ENCODE measurements around the gene CDX2. TPM values are rescaled to one million over a fixed set of nuclear protein-coding genes. Genes with fewer than 3 reads are reported as not detected.
"Not testable (repeated sequence)": the region's sequence is repeated elsewhere in the genome, so short reads cannot be mapped to it uniquely, and the experiment has no call there.

CDX2 gene, protein sequence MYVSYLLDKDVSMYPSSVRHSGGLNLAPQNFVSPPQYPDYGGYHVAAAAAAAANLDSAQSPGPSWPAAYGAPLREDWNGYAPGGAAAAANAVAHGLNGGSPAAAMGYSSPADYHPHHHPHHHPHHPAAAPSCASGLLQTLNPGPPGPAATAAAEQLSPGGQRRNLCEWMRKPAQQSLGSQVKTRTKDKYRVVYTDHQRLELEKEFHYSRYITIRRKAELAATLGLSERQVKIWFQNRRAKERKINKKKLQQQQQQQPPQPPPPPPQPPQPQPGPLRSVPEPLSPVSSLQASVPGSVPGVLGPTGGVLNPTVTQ
- total RNA-seq: not detected
- total RNA-seq: 0 reads per million in 2 donors

DNA sequence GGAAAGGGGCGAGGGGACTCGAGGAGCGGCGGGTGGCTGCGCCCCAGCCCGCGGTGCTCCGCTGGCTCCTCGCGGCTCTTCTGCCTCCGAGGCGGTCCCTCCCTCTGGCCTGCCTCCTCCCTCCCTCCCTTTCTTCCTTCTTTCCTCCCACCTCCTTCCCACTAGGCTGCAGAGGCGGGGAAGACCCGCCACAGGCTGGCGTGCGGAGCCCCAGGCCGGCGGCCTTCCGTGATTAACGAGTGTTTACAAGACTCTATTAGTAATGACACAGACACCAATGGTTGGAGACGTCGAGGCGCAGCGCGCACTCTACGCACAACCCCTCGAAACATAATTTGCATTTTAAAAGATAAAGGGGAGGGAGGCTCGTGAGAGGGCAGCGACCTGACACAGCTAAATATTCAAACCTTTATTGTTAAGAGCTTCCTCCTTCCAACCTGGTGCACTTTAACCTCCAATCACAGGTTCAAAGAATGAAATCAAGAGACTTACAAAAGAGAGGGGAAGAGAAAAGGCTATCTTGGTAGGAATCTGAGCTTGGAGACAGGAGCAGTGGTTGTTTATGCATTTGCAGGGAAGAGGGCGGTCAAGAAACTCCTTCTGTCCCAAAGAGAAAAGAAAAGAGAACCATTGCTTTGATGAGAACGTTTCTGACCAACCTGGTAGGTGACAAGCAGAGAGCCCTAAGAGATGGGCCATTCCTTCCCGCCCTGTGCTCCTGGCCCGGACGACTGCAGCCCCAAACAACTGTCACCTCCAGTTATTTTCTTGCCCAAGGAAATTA is at the start of gene CDX2:
TSS of gene CDX2 (minus strand) at position 234 of the 784 bp plus-strand sequence. CDS start 309 bp downstream, outside the sequence.
- H3K4me1 Mint-ChIP-seq: peaks cover 19% of the 10 kb centered on the region
- H3K27me3 Mint-ChIP-seq: peaks cover 77% of the 10 kb centered on the region
- peaks cover 2% of the 10 kb centered on the region for H3K36me3 Mint-ChIP-seq (ENCODE audit: low read depth)
- no peak within 1 kb of the TSS for H3K27ac Mint-ChIP-seq
- H3K4me3 Mint-ChIP-seq: peak within 1 kb of the TSS; percentile 80
- no peaks in the 10 kb centered on the region for H3K9me3 ChIP-seq (ENCODE audit: control insufficient read depth, low read length, poor library complexity, severe bottlenecking)
- ATAC-seq (no peak), DNase-seq (no peak)

DNA sequence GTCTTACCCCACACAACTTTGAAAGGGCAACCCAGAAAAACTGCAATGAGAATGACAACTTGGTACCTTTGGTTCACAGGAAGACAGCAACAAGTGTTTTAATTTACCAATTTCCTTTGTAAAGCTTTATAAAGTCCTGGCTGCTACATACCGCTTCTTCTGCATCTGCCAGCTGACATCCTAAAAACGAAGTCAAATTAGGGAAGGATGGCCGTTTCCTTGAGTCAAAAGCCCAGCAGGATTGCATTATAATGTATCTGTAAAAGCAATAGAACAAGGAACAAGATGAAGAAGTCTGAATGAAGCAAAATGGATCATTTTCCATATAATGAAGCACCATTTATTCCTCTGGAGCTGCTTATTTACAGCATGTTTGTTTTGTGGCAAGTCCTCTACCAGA is 45.2 kb upstream of the CDX2 start:
- DNase-seq (no peak), ATAC-seq (no peak)
- Mint-ChIP-seq H3K27me3 (peaks cover 42% of the 10 kb centered on the region), H3K4me1 (peaks cover 5% of the 10 kb centered on the region), H3K4me3 (no peak overlapping the region), H3K36me3 (ENCODE audit: low read depth) (peaks cover 6% of the 10 kb centered on the region), H3K27ac (no peak overlapping the region)
- H3K9me3 ChIP-seq (ENCODE audit: control insufficient read depth, low read length, poor library complexity, severe bottlenecking): no peaks in the 10 kb centered on the region

DNA sequence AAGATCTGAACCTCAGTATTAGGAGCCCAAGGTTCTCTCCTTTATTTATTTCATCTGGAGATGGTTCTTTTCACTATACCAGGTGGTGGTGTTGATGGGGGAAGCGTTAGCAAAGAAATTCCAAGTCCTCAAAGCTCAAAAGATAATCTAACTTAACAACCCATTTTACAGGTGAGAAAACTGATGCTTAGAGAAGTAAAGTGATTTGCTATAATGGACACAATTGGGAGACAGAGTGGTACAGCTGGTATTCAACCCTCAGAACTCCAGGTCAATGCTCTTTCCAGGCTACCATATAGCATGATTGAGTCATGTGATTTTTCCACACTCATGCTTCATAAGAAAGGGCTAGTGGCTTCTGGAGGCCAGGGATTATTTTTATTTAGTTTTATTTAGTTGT is 44.4 kb upstream of the CDX2 start:
- Mint-ChIP-seq H3K36me3 (ENCODE audit: low read depth) (peaks cover 3% of the 10 kb centered on the region), H3K4me1 (peaks cover 8% of the 10 kb centered on the region), H3K4me3 (no peak overlapping the region), H3K27ac (no peak overlapping the region), H3K27me3 (peaks cover 42% of the 10 kb centered on the region)
- no peak for DNase-seq
- no peaks in the 10 kb centered on the region for H3K9me3 ChIP-seq (ENCODE audit: control insufficient read depth, low read length, poor library complexity, severe bottlenecking)
- ATAC-seq: no peak

DNA sequence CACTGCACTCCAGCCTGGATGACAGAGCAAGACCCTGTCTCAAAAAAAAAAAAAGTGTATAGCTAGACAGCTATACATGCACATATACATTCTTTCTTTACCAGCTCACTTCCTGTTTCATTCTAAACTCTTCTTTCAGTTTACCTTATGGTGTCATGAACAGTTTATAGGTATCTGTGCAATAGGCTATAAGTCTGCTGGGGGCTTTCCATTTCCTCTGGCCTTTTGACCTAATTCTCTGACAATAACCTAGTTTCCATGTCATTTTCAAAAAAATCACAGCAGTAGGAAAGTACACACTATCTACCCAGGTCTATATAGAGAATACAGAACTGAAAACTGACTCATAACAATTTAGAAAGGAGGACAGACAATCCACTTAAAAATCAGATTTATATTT is 43.8 kb upstream of the CDX2 start:
- peaks cover 8% of the 10 kb centered on the region for H3K4me1 Mint-ChIP-seq
- no peaks in the 10 kb centered on the region for H3K9me3 ChIP-seq (ENCODE audit: control insufficient read depth, low read length, poor library complexity, severe bottlenecking)
- DNase-seq: no peak
- no peak overlapping the region for H3K4me3 Mint-ChIP-seq
- H3K27me3 Mint-ChIP-seq: peaks cover 36% of the 10 kb centered on the region
- peak; percentile 51 for ATAC-seq
- H3K36me3 Mint-ChIP-seq (ENCODE audit: low read depth): peaks cover 3% of the 10 kb centered on the region
- no peak overlapping the region for H3K27ac Mint-ChIP-seq

DNA sequence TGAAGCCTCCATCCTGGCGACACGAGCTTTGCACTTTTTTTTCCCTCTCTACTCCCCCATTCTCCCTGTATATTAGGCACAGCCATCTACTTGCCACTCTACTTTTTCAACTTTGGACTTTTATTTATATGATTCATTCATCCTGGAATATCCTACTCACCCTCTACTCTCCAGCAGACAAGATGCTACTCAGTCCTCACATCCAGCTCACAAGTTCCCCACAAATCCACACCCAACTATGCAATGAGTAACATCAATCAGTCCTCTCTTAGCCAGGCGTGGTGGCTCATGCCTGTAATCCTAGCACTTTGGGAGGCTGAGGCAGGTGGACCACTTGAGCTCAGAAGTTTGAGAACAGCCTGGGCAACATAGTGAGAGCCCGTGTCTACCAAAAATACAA is 43.3 kb upstream of the CDX2 start:
- no peaks in the 10 kb centered on the region for H3K9me3 ChIP-seq (ENCODE audit: control insufficient read depth, low read length, poor library complexity, severe bottlenecking)
- Mint-ChIP-seq H3K27ac (no peak overlapping the region), H3K4me1 (peaks cover 8% of the 10 kb centered on the region), H3K27me3 (peaks cover 31% of the 10 kb centered on the region), H3K4me3 (no peak overlapping the region), H3K36me3 (ENCODE audit: low read depth) (peaks cover 3% of the 10 kb centered on the region)
- ATAC-seq: no peak
- no peak for DNase-seq

DNA sequence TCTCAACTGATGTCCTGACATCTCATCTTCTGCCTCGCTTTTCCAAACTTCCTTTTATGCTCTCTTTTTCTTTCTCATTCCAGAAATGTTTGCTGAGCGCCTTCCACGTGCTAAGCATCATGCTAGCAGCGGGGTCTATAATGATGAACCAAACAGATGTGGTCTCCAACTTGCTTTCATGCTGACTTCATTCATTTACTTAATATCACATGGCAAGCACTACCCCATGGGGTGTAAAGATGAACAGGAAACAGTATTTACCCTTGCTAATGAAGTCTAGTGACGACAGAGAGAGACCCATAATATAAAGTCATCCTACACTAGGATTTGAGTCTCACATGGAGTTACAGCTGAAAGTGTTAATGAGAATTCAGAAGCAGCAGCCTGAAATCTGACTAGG is 40.9 kb upstream of the CDX2 start:
- ATAC-seq (no peak), DNase-seq (no peak)
- Mint-ChIP-seq H3K4me3 (no peak overlapping the region), H3K27me3 (peaks cover 31% of the 10 kb centered on the region), H3K4me1 (peaks cover 8% of the 10 kb centered on the region), H3K27ac (no peak overlapping the region), H3K36me3 (ENCODE audit: low read depth) (peaks cover 3% of the 10 kb centered on the region)
- H3K9me3 ChIP-seq (ENCODE audit: control insufficient read depth, low read length, poor library complexity, severe bottlenecking): no peaks in the 10 kb centered on the region

DNA sequence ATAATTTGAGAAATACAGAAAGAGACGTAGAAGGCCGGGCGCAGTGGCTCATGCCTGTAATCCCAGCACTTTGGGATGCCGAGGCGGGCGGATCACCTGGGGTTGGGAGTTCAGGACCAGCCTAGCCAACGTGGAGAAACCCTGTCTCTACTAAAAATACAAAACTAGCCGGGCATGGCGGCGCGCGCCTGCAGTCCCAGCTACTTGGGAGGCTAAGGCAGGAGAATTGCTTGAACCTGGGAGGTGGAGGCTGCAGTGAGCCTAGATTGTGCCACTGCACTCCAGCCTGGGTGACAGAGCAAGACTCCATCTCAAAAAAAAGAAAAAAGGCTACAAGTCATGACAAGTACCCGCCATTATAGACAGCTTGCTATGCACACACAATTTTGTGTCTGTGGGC is 35.9 kb upstream of the CDX2 start:
- H3K27ac Mint-ChIP-seq; ATAC-seq; H3K4me1 Mint-ChIP-seq; H3K4me3 Mint-ChIP-seq; DNase-seq; H3K9me3 ChIP-seq (ENCODE audit: control insufficient read depth, low read length, poor library complexity, severe bottlenecking); H3K36me3 Mint-ChIP-seq (ENCODE audit: low read depth): not testable (repeated sequence)
- peaks cover 19% of the 10 kb centered on the region for H3K27me3 Mint-ChIP-seq

DNA sequence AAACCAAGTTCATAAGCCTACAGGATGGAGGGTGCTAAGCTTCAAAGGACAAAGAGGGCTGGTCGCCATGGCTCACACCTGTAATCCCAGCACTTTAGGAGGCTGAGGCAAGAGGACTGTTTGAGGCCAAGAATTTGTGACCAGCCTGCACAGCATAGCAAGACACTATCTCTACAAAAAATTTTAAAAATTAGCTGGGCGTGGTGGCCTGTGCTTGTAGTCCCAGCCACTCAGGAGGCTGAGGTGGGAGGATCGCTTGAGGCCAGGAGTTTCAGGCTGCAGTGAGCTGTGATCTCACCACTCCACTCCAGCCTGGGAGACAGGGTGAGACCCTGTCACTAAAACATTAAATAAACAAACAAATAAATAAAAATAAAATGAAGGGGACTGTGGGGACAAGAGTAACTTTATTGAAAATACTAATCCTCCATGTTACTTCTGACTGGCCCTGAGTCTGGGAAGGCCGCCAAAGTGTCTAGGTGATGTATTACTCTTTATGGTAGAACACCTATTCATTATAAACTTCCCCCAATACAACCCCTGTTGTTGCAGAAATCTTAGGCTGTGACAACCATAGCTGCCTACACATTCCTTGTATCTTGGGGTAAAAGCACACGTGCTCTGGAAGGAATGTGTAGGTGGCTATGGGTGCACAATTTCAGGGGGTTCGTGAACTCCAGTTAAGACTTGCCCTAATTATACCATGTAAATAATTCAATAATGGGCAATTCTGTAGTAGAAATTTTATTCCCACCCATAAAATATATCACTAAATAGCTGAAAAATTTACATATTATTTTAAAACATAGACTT is 34.0 kb upstream of the CDX2 start:
- ATAC-seq (no peak), DNase-seq (no peak)
- H3K9me3 ChIP-seq (ENCODE audit: control insufficient read depth, low read length, poor library complexity, severe bottlenecking): no peaks in the 10 kb centered on the region
- Mint-ChIP-seq H3K4me1 (no peaks in the 10 kb centered on the region), H3K4me3 (no peak overlapping the region), H3K27me3 (peaks cover 7% of the 10 kb centered on the region), H3K36me3 (ENCODE audit: low read depth) (peaks cover 2% of the 10 kb centered on the region), H3K27ac (no peak overlapping the region)

DNA sequence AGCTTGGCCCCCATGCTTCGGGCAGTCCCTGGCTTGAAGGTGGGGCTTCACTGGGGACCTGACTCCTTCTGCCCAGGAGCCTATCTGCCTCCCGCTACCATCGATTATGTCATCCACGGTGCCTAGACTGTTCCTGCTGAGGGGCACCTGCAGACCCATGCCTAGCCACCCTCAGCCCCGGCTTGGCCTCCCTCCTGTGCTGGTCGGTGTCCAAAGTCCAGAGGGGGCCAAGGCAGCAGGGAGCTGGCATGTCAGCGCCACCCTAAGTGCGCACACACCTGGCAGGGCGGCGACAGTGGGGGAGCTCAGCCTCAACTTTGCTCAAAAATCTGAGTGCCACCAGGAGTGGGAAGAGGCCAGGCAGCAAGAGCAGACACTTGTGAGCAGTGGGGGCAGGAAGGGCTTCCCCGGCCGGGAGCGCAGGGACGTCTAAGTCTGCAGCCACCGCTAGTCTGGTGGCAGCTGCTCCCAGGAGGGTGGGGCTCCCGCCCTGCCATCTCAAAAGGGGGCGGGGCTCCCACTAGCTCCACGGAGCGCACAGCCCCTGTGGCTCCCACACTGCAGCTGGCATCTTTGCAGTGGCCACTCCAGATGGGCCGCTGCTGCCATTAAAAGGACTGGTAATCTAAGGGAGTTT is 32.8 kb upstream of the CDX2 start:
- H3K4me1 Mint-ChIP-seq: no peaks in the 10 kb centered on the region

DNA sequence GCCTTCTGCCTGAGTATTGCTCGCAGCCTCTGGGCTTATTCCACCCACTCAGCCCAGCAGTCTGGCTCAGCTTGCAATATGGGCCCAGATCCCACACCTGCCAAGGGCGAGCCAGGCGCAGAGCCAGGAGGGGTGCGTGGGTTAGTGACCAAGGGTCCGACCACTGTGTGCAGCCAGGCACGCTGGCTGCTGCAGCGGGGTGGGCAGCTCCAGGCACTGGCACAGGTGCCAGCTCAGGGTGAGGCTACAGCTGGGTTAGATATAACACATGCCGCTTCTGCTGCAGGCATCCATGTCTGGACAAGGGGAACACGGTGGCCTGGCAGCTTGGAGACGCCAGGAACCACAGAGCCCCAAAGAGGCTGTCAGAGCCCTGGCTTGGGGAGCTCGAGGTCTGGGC is 31.9 kb upstream of the CDX2 start:
- no peaks in the 10 kb centered on the region for H3K4me1 Mint-ChIP-seq
- H3K27me3 Mint-ChIP-seq: peaks cover 7% of the 10 kb centered on the region
- H3K9me3 ChIP-seq (ENCODE audit: control insufficient read depth, low read length, poor library complexity, severe bottlenecking): no peaks in the 10 kb centered on the region
- no peak for DNase-seq
- H3K36me3 Mint-ChIP-seq (ENCODE audit: low read depth): peaks cover 2% of the 10 kb centered on the region
- no peak overlapping the region for H3K4me3 Mint-ChIP-seq
- ATAC-seq: no peak
- H3K27ac Mint-ChIP-seq: no peak overlapping the region

More for the DNA sequence above, 32.8 kb upstream of the CDX2 start:
- H3K36me3 Mint-ChIP-seq (ENCODE audit: low read depth): peaks cover 2% of the 10 kb centered on the region
- ATAC-seq: no peak
- DNase-seq: no peak
- H3K27ac Mint-ChIP-seq: no peak overlapping the region
- no peak overlapping the region for H3K4me3 Mint-ChIP-seq
- H3K27me3 Mint-ChIP-seq: peaks cover 7% of the 10 kb centered on the region
- no peaks in the 10 kb centered on the region for H3K9me3 ChIP-seq (ENCODE audit: control insufficient read depth, low read length, poor library complexity, severe bottlenecking)

DNA sequence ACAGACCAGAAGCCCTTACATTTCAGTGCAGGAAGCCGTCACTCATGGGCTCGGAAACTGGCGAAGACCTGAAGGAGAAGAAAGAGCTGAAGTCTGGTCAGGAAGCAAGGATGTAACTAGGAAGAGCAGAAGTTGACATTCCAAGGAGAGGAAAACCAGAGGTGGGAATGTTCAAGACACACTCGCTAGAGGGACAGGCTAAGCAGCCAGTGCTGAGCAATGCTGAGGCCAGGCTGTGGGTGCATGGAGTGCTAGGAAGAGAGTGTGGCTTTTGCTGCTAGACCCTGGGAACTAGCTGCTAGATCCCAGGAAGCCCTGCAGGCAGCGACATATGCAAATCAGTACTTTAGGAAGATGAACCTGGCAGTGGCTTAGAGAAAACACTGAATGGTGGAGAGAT is 31.5 kb upstream of the CDX2 start:
- Mint-ChIP-seq H3K36me3 (ENCODE audit: low read depth) (peaks cover 2% of the 10 kb centered on the region), H3K4me3 (no peak overlapping the region), H3K4me1 (no peaks in the 10 kb centered on the region), H3K27ac (no peak overlapping the region), H3K27me3 (peaks cover 7% of the 10 kb centered on the region)
- H3K9me3 ChIP-seq (ENCODE audit: control insufficient read depth, low read length, poor library complexity, severe bottlenecking): no peaks in the 10 kb centered on the region
- DNase-seq (no peak), ATAC-seq (no peak)

DNA sequence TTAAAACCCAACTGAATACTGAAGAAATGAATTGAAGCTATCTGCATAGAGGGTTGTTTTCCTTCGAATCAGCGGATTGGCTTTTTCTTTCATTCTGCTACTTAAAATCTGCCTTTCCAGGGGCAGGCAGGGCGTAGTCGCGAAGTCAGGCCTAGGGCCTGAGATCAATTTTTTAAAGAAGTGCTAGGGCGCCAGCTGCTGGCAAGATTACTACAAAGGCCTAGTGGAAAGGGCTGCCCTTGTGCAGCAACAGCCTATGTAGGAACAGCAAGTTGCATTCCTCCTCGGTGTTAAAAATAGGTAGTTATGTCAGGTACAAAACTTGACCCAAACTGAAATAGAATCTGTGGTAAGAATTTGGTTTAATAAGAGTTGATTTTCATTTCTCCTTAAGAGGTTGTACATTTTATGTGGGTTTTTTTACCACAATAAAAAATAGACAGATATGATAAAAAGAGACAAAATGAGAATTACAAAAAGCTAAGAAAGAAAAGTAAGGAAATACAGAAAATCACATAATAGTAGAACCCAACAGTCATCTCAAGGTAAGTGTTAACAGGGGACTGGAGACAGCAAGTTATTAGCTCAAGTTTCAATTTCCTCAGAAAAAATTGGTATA is 28.9 kb upstream of the CDX2 start:
- DNase-seq: no peak

More for the DNA sequence above, 28.9 kb upstream of the CDX2 start:
- Mint-ChIP-seq H3K27ac (no peak overlapping the region), H3K36me3 (ENCODE audit: low read depth) (peaks cover 2% of the 10 kb centered on the region), H3K27me3 (peaks cover 7% of the 10 kb centered on the region), H3K4me1 (no peaks in the 10 kb centered on the region), H3K4me3 (no peak overlapping the region)
- no peak for ATAC-seq
- no peaks in the 10 kb centered on the region for H3K9me3 ChIP-seq (ENCODE audit: control insufficient read depth, low read length, poor library complexity, severe bottlenecking)
